SK-N-SH (cell line): Measurements from ENCODE around the gene ENDOD1. TPM values are rescaled to one million over a fixed set of nuclear protein-coding genes. Genes with fewer than 3 reads are reported as not detected.

Source experiments
- CTCF ChIA-PET: fragments of 300-600, 350-600 bp; formaldehyde crosslinking; extraction: SDS; loops from one replicate; lab custom pipeline; 2021; lab: Yijun Ruan, JAX
- POLR2A ChIA-PET: fragments of 350-600 bp; sonication (Branson Sonifier 250); formaldehyde crosslinking; extraction: SDS; loops from one replicate; lab custom pipeline; 2020; ENCODE audit warnings: antibody characterized with exemption, inconsistent platforms; lab: Yijun Ruan, JAX
- DNase-seq: peaks from one replicate; pipeline ENCODE4 v3.0.0; 2012
- H2AFZ ChIP-seq: fragments of 200-600 bp; sonication (generic); 2 replicates; pipeline ENCODE4 v1.8.1; 2016; ENCODE audit warnings: antibody characterized with exemption, mild to moderate bottlenecking, low read depth
- H3F3A ChIP-seq: fragments of 200-600 bp; sonication (generic); replicated peaks from 2 replicates; pipeline ENCODE3; 2016; ENCODE audit warnings: antibody characterized with exemption, mild to moderate bottlenecking; ENCODE audit not compliant: insufficient read depth
- H3K27ac ChIP-seq, 2 experiments: fragments of 200-500 bp in 1 of 2; fragments of 200-600 bp in 1 of 2; sonication (Bioruptor generic) in 1 of 2; sonication (generic), shearing (Covaris generic) in 1 of 2; 2 replicates each; pipeline versions ENCODE4 v1.5.1 to v1.6.1; 2014 to 2016; ENCODE audit warnings: low read depth in 2 of 2, inconsistent platforms in 1 of 2, low read length in 1 of 2, mild to moderate bottlenecking in 1 of 2, mixed read lengths in 1 of 2
- H3K27me3 ChIP-seq: fragments of 200-600 bp; sonication (generic), shearing (Covaris generic); 2 replicates; pipeline ENCODE4 v1.6.1; 2016; ENCODE audit warnings: mixed run types; ENCODE audit not compliant: insufficient read depth
- H3K36me3 ChIP-seq, 2 experiments: fragments of 200-500 bp in 1 of 2; fragments of 200-600 bp in 1 of 2; sonication (Bioruptor generic) in 1 of 2; sonication (generic) in 1 of 2; replicated peaks in 1 of 2; 2 replicates each; pipeline versions ENCODE3 to v1.5.1; 2014 to 2016; ENCODE audit warnings: low read length in 1 of 2, mild to moderate bottlenecking in 1 of 2; ENCODE audit not compliant: insufficient read depth in 2 of 2, control insufficient read depth in 1 of 2
- H3K4me1 ChIP-seq, 2 experiments: fragments of 200-500 bp in 1 of 2; fragments of 200-600 bp in 1 of 2; sonication (Bioruptor generic) in 1 of 2; sonication (generic), shearing (Covaris generic) in 1 of 2; 2 replicates each; pipeline versions ENCODE4 v1.5.1 to v1.6.1; 2014 to 2016; ENCODE audit warnings: low read depth in 1 of 2, low read length in 1 of 2, mixed run types in 1 of 2; ENCODE audit not compliant: insufficient read depth in 2 of 2, control insufficient read depth in 1 of 2
- H3K4me2 ChIP-seq: fragments of 200-600 bp; sonication (generic), shearing (Covaris generic); 2 replicates; pipeline ENCODE4 v1.6.1; 2017; ENCODE audit warnings: mixed run types
- H3K4me3 ChIP-seq, 2 experiments: fragments of 200-500 bp in 1 of 2; fragments of 200-600 bp in 1 of 2; sonication (Bioruptor generic) in 1 of 2; sonication (generic), shearing (Covaris generic) in 1 of 2; 2 replicates each; pipeline versions ENCODE4 v1.5.1 to v1.8.1; 2014 to 2016; ENCODE audit warnings: low read depth in 2 of 2, inconsistent platforms in 1 of 2, low read length in 1 of 2, mild to moderate bottlenecking in 1 of 2, mixed read lengths in 1 of 2, moderate library complexity in 1 of 2
- H3K79me2 ChIP-seq: fragments of 200-600 bp; sonication (generic); 2 replicates; pipeline ENCODE4 v1.8.1; 2017; ENCODE audit warnings: mild to moderate bottlenecking; ENCODE audit not compliant: insufficient read depth
- H3K9ac ChIP-seq: fragments of 200-600 bp; sonication (generic); 2 replicates; pipeline ENCODE4 v1.6.1; 2017; ENCODE audit warnings: mixed run types
- H3K9me2 ChIP-seq: fragments of 200-600 bp; sonication (generic); 2 replicates; pipeline ENCODE4 v1.6.1; 2017; ENCODE audit warnings: mixed run types
- H3K9me3 ChIP-seq: fragments of 200-600 bp; sonication (generic); 2 replicates; pipeline ENCODE4 v1.6.1; 2017; ENCODE audit warnings: mixed run types, mild to moderate bottlenecking, moderate library complexity
- H4K20me1 ChIP-seq: fragments of 200-600 bp; sonication (generic); 2 replicates; pipeline ENCODE4 v1.6.1; 2017; ENCODE audit warnings: mild to moderate bottlenecking, mixed run types; ENCODE audit not compliant: insufficient read depth
- GATA2 ChIP-seq: sonication (generic); formaldehyde crosslinking; IDR thresholded peaks from 2 replicates; pipeline ENCODE4 v1.5.0; 2020; ENCODE audit warnings: mild to moderate bottlenecking, missing genetic modification reagents
- IRF3 ChIP-seq: fragments of 150-350 bp; IDR thresholded peaks from 2 replicates; pipeline ENCODE4 v1.6.1; 2016; ENCODE audit warnings: mild to moderate bottlenecking, low read depth, low read length
- JUND ChIP-seq: IDR thresholded peaks from 2 replicates; pipeline ENCODE4 v1.4.0; 2012
- POLR2AphosphoS5 ChIP-seq: IDR thresholded peaks from 2 replicates; pipeline ENCODE4 v1.6.1; 2012; ENCODE audit warnings: low read depth, low read length
- RCOR1 ChIP-seq: fragments of 150-350 bp; IDR thresholded peaks from 2 replicates; pipeline ENCODE4 v1.6.1; 2017; ENCODE audit warnings: antibody characterized with exemption, low read length
- REST ChIP-seq: IDR thresholded peaks from 2 replicates; pipeline ENCODE4 v1.6.1; 2012; ENCODE audit warnings: mild to moderate bottlenecking, low read depth, low read length, moderate library complexity
- SIN3A ChIP-seq: IDR thresholded peaks from 2 replicates; pipeline ENCODE4 v1.6.1; 2012; ENCODE audit warnings: low read depth, mild to moderate bottlenecking, low read length, moderate library complexity, borderline replicate concordance
- TCF12 ChIP-seq: IDR thresholded peaks from 2 replicates; pipeline ENCODE4 v1.4.0; 2012
- USF1 ChIP-seq: IDR thresholded peaks from 2 replicates; pipeline ENCODE4 v1.4.0; 2012; ENCODE audit warnings: low read depth, borderline replicate concordance
- YY1 ChIP-seq: IDR thresholded peaks from 2 replicates; pipeline ENCODE4 v1.4.0; 2012; ENCODE audit warnings: low read depth, mild to moderate bottlenecking
- WGBS: methylation state at CpG from one replicate; pipeline ENCODE4 v1.1.6; 2017; ENCODE audit warnings: low lambda C conversion rate; 5-methylcytosine and 5-hydroxymethylcytosine counted together
- polyA plus RNA-seq, 3 experiments: library from polyadenylated mRNA; depleted of rRNA; stranded (reverse); fragments of >200 nt; gene quantifications; 2 replicates each; pipeline ENCODE4 v1.2.3, GENCODE V29; 2012

Gene ENDOD1
- polyA plus RNA-seq, 1 of the 3 experiments (the other 2 are of a cell fraction), result 15.0 TPM

- H3K4me3 ChIP-seq, result no peak overlapping the region
- H3K27me3 ChIP-seq, result peaks cover 14% of the 10 kb centered on the region
- 84% methylated on average over 1 of the region's 1 CpG for WGBS
- no peaks in the 10 kb centered on the region for H3K9me2 ChIP-seq
- TF ChIP-seq JUND, result no peak
- no peak for TF ChIP-seq TCF12
- TF ChIP-seq REST, result no peak
- TF ChIP-seq IRF3, result no peak
- no peak for TF ChIP-seq GATA2 (CRISPR knock-in tag)
- no peak for TF ChIP-seq RCOR1
- TF ChIP-seq SIN3A, result no peak
- TF ChIP-seq YY1, result no peak
- TF ChIP-seq USF1, result no peak
- TF ChIP-seq POLR2AphosphoS5, result no peak
- no peak overlapping the region for H3K4me2 ChIP-seq
- no peaks in the 10 kb centered on the region for H3K36me3 ChIP-seq
- no peak for DNase-seq
- no peak overlapping the region for H3K9ac ChIP-seq
- ChIA-PET CTCF (no interaction called here), POLR2A (no interaction called here)
- H4K20me1 ChIP-seq, result no peaks in the 10 kb centered on the region
- H3F3A ChIP-seq, result no peaks in the 10 kb centered on the region
- no peaks in the 10 kb centered on the region for H3K4me1 ChIP-seq
- H2AFZ ChIP-seq, result no peak overlapping the region
- no peaks in the 10 kb centered on the region for H3K79me2 ChIP-seq
- H3K9me3 ChIP-seq, result no peaks in the 10 kb centered on the region
- no peak overlapping the region for H3K27ac ChIP-seq
These were observed 47.4 kb upstream of the ENDOD1 start for GRCh38 chr11:95042239-95042638.

DNA sequence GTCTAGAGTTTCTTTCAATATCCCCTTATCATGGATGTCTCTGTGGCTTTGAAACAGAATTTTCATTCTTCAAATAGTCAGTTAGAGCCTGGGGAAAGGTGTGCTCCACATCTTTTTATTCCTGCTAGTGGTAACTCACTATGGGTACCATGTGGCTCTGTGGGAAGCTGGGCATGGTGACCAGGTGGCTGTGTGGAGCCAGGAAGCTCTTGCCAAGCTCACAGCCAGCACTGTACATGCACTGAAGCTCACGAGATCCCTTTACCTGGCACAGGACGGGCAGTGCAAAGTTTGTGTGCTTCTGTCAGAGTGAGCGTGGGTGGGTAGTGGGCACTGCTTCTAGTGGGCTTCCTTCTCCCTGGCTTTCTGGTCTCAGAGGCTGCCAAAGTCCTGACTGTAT lies 46.7 kb upstream of the ENDOD1 start:
- CTCF ChIA-PET, result no interaction called here

More for the DNA sequence above, 46.7 kb upstream of the ENDOD1 start:
- H3K4me2 ChIP-seq, result no peak overlapping the region
- no peaks in the 10 kb centered on the region for H3K36me3 ChIP-seq
- no peaks in the 10 kb centered on the region for H3K4me1 ChIP-seq
- peaks cover 14% of the 10 kb centered on the region for H3K27me3 ChIP-seq
- POLR2A ChIA-PET, result no interaction called here
- no peaks in the 10 kb centered on the region for H3F3A ChIP-seq
- H2AFZ ChIP-seq, result no peak overlapping the region
- no peak overlapping the region for H3K9ac ChIP-seq
- H4K20me1 ChIP-seq, result no peaks in the 10 kb centered on the region
- no peaks in the 10 kb centered on the region for H3K9me3 ChIP-seq
- no peak for DNase-seq
- H3K9me2 ChIP-seq, result no peaks in the 10 kb centered on the region
- no CpG with 5 or more reads among the region's 3 CpGs for WGBS
- H3K4me3 ChIP-seq, result no peak overlapping the region
- no peak for TF ChIP-seq SIN3A
- H3K27ac ChIP-seq, result no peak overlapping the region
- no peaks in the 10 kb centered on the region for H3K79me2 ChIP-seq
